Epithelial cell of alveolus of lung (primary cell): Measurements from ENCODE around the gene SOS1. TPM values are rescaled to one million over a fixed set of nuclear protein-coding genes. Genes with fewer than 3 reads are reported as not detected.

Experiments
- total RNA-seq: library from RNA; depleted of rRNA; stranded (reverse); fragments of >200 nt; gene quantifications from 2 replicates; pipeline ENCODE4 v1.2.1, GENCODE V29; 2015

SOS1 gene
- 8.5 and 26.3 TPM in 2 replicates for total RNA-seq

GRCh38 chr2:39120771-39121522 lies at the start of gene SOS1:
TSS of gene SOS1 (minus strand) at chr2:39121051. CDS start at chr2:39120422, 629 bp downstream.

Other genes with a start within 250 kb of the SOS1 start
- 10.8 and 12.5 TPM in 2 replicates for gene DHX57, start 245.1 kb downstream of the SOS1 start, total RNA-seq
- 17.7 and 19.9 TPM in 2 replicates for gene MORN2, start 245.1 kb downstream of the SOS1 start, total RNA-seq
- gene ARHGEF33, start 231.2 kb downstream of the SOS1 start, total RNA-seq: under 0.01 and 1.4 TPM in 2 replicates
- 0.32 TPM in 1 of 2 replicates, not detected in the other for gene CDKL4, start 122.9 kb upstream of the SOS1 start, total RNA-seq